CD4-positive, CD25-positive, alpha-beta regulatory T cell (primary cell): ENCODE measurements around the gene PRPSAP1. TPM values are rescaled to one million over a fixed set of nuclear protein-coding genes. Genes with fewer than 3 reads are reported as not detected.

Source experiments
- ATAC-seq, 2 donors: fragments of 150-1000 bp; cut with Tn5 transposase; one replicate each; pipeline ENCODE4 v1.10.0; 2021; ENCODE audit warnings: low read depth in 2 of 2, moderate number of reproducible peaks in 2 of 2, moderate library complexity in 1 of 2
- DNase-seq, 3 donors: peaks; one replicate each; pipeline versions ENCODE4 v3.0.0 to v3.0.0-alpha.2; 2012 to 2022; ENCODE audit warnings: mixed read lengths in 1 of 3
- H3K27ac ChIP-seq: one replicate; pipeline ENCODE4 v1.7.0; 2013; ENCODE audit warnings: mild to moderate bottlenecking, low read length; ENCODE audit not compliant: insufficient read depth, poor library complexity, severe bottlenecking
- H3K27me3 ChIP-seq: one replicate; pipeline ENCODE4 v1.7.0; 2013; ENCODE audit warnings: low read length; ENCODE audit not compliant: control insufficient read depth, insufficient read depth
- H3K36me3 ChIP-seq: one replicate; pipeline ENCODE4 v1.7.0; 2013; ENCODE audit warnings: mild to moderate bottlenecking, low read length, moderate library complexity; ENCODE audit not compliant: control insufficient read depth, insufficient read depth
- H3K4me1 ChIP-seq: 2 replicates; pipeline ENCODE4 v1.7.0; 2013; ENCODE audit warnings: mild to moderate bottlenecking, low read length; ENCODE audit not compliant: insufficient read depth, control insufficient read depth, poor library complexity, severe bottlenecking
- H3K4me3 ChIP-seq: one replicate; pipeline ENCODE4 v1.7.0; 2013; ENCODE audit warnings: low read depth, mild to moderate bottlenecking, low read length, moderate library complexity
- H3K9me3 ChIP-seq, 2 experiments: 1 replicate in 1 of 2; 2 replicates in 1 of 2; pipeline ENCODE4 v1.7.0; 2013; ENCODE audit warnings: low read length in 2 of 2, mild to moderate bottlenecking in 1 of 2, moderate library complexity in 1 of 2; ENCODE audit not compliant: control insufficient read depth in 2 of 2
- H3K27ac Mint-ChIP-seq, 3 donors: one replicate each; pipeline ENCODE4 v1.8.0; 2020 to 2022; ENCODE audit warnings: mild to moderate bottlenecking in 3 of 3, mixed read lengths in 3 of 3, moderate library complexity in 2 of 3
- H3K27me3 Mint-ChIP-seq: one replicate; pipeline ENCODE4 v1.8.0; 2022; ENCODE audit warnings: mild to moderate bottlenecking, mixed read lengths
- H3K36me3 Mint-ChIP-seq: one replicate; pipeline ENCODE4 v1.8.0; 2020; ENCODE audit warnings: mixed read lengths
- H3K4me1 Mint-ChIP-seq, 4 donors: one replicate each; pipeline ENCODE4 v1.8.0; 2020 to 2022; ENCODE audit warnings: mixed read lengths in 4 of 4, mild to moderate bottlenecking in 1 of 4
- H3K4me3 Mint-ChIP-seq, 4 donors: one replicate each; pipeline ENCODE4 v1.8.0; 2020 to 2022; ENCODE audit warnings: mild to moderate bottlenecking in 4 of 4, mixed read lengths in 4 of 4, moderate library complexity in 3 of 4
- H3K9me3 Mint-ChIP-seq, 7 donors: one replicate each; pipeline ENCODE4 v1.8.0; 2020 to 2022; ENCODE audit warnings: mixed read lengths in 7 of 7, mild to moderate bottlenecking in 3 of 7, moderate library complexity in 2 of 7
- polyA plus RNA-seq, 4 donors: library from polyadenylated mRNA; unstranded; fragments of 300-500 nt; fragmentation: Illumina TruSeq; gene quantifications; one replicate each; pipeline ENCODE4 v1.2.3, GENCODE V29; 2021
- total RNA-seq: library from RNA; stranded (reverse); gene quantifications from one replicate; pipeline ENCODE4 v1.2.3, GENCODE V29; 2022

The PRPSAP1 gene
- total and polyA plus RNA-seq, 5 donors from 2014 or later = 37.1 to 56.1 (median 53.1) TPM

GRCh38 chr17:76395980-76396379, 42.3 kb upstream of the PRPSAP1 start:
- no peak for DNase-seq
- no peak overlapping the region for H3K27ac Mint-ChIP-seq
- Histone ChIP-seq H3K4me3 (no peak overlapping the region), H3K27ac (no peak overlapping the region), H3K9me3 (no peaks in the 10 kb centered on the region), H3K36me3 (peaks cover 51% of the 10 kb centered on the region), H3K4me1 (no peaks in the 10 kb centered on the region), H3K27me3 (no peaks in the 10 kb centered on the region)
- no peak overlapping the region for H3K4me3 Mint-ChIP-seq
- H3K27me3 Mint-ChIP-seq = no peaks in the 10 kb centered on the region
- no peak for ATAC-seq
- no peaks in the 10 kb centered on the region for H3K4me1 Mint-ChIP-seq
- H3K9me3 Mint-ChIP-seq = no peaks in the 10 kb centered on the region
- H3K36me3 Mint-ChIP-seq = peaks cover 27% of the 10 kb centered on the region

GRCh38 chr17:76394166-76394565, 40.5 kb upstream of the PRPSAP1 start:
- no peak overlapping the region for H3K4me3 ChIP-seq
- no peaks in the 10 kb centered on the region for H3K9me3 ChIP-seq
- peaks cover 37% of the 10 kb centered on the region for H3K36me3 ChIP-seq
- no peaks in the 10 kb centered on the region for H3K27me3 Mint-ChIP-seq
- no peaks in the 10 kb centered on the region for H3K27me3 ChIP-seq
- peak overlapping the region in 1 of 3 donors; percentile 28 for H3K27ac Mint-ChIP-seq
- no peaks in the 10 kb centered on the region for H3K9me3 Mint-ChIP-seq
- H3K36me3 Mint-ChIP-seq = peaks cover 26% of the 10 kb centered on the region
- no peak for ATAC-seq
- no peak for DNase-seq
- no peaks in the 10 kb centered on the region for H3K4me1 Mint-ChIP-seq
- H3K27ac ChIP-seq = no peak overlapping the region
- H3K4me3 Mint-ChIP-seq = no peak overlapping the region
- no peaks in the 10 kb centered on the region for H3K4me1 ChIP-seq

GRCh38 chr17:76391200-76391715, 37.5 kb upstream of the PRPSAP1 start:
- peaks cover 21% of the 10 kb centered on the region for H3K36me3 ChIP-seq
- Mint-ChIP-seq H3K27me3 (no peaks in the 10 kb centered on the region), H3K36me3 (peaks cover 12% of the 10 kb centered on the region), H3K27ac (no peak overlapping the region), H3K9me3 (no peaks in the 10 kb centered on the region), H3K4me3 (no peak overlapping the region), H3K4me1 (peaks cover 0 to 6% (median 2%) of the 10 kb centered on the region in 4 donors)
- no peaks in the 10 kb centered on the region for H3K9me3 ChIP-seq
- no peaks in the 10 kb centered on the region for H3K4me1 ChIP-seq
- DNase-seq = no peak
- no peaks in the 10 kb centered on the region for H3K27me3 ChIP-seq
- no peak for ATAC-seq
- H3K27ac ChIP-seq = no peak overlapping the region
- H3K4me3 ChIP-seq = no peak overlapping the region

GRCh38 chr17:76390003-76390421, 36.3 kb upstream of the PRPSAP1 start:
- H3K27ac Mint-ChIP-seq = peak overlapping the region in 1 of 3 donors; percentile 38
- peak overlapping the region in 1 of 4 donors; percentile 32 for H3K4me3 Mint-ChIP-seq
- Histone ChIP-seq H3K27ac (no peak overlapping the region), H3K27me3 (no peaks in the 10 kb centered on the region), H3K9me3 (no peaks in the 10 kb centered on the region), H3K4me3 (no peak overlapping the region), H3K4me1 (peaks cover 12% of the 10 kb centered on the region), H3K36me3 (peaks cover 13% of the 10 kb centered on the region)
- no peak for DNase-seq
- peaks cover 0 to 6% (median 2%) of the 10 kb centered on the region in 4 donors for H3K4me1 Mint-ChIP-seq
- H3K27me3 Mint-ChIP-seq = no peaks in the 10 kb centered on the region
- ATAC-seq = no peak
- peaks cover 10% of the 10 kb centered on the region for H3K36me3 Mint-ChIP-seq
- H3K9me3 Mint-ChIP-seq = no peaks in the 10 kb centered on the region

- Mint-ChIP-seq H3K27ac (no peak overlapping the region), H3K9me3 (no peaks in the 10 kb centered on the region), H3K36me3 (peaks cover 10% of the 10 kb centered on the region), H3K4me1 (peaks cover 0 to 6% (median 2%) of the 10 kb centered on the region in 4 donors), H3K4me3 (peak overlapping the region in 2 of 4 donors; percentile 21 to 32), H3K27me3 (no peaks in the 10 kb centered on the region)
- no peaks in the 10 kb centered on the region for H3K27me3 ChIP-seq
- DNase-seq (no peak), ATAC-seq (no peak)
- peaks cover 18% of the 10 kb centered on the region for H3K4me1 ChIP-seq
- no peak overlapping the region for H3K27ac ChIP-seq
- peaks cover 13% of the 10 kb centered on the region for H3K36me3 ChIP-seq
- H3K9me3 ChIP-seq = no peaks in the 10 kb centered on the region
- H3K4me3 ChIP-seq = no peak overlapping the region
Measured at GRCh38 chr17:76388966-76389888, 35.5 kb upstream of the PRPSAP1 start.

- no peaks in the 10 kb centered on the region for H3K9me3 ChIP-seq
- Mint-ChIP-seq H3K4me3 (peak overlapping the region; percentile 29 to 79 (median 50)), H3K9me3 (no peaks in the 10 kb centered on the region), H3K27ac (no peak overlapping the region), H3K4me1 (peaks cover 0 to 12% (median 3%) of the 10 kb centered on the region in 4 donors), H3K36me3 (peaks cover 8% of the 10 kb centered on the region), H3K27me3 (peaks cover 5% of the 10 kb centered on the region)
- DNase-seq (no peak), ATAC-seq (no peak)
- no peak overlapping the region for H3K27ac ChIP-seq
- H3K36me3 ChIP-seq = peaks cover 6% of the 10 kb centered on the region
- H3K4me3 ChIP-seq = no peak overlapping the region
- peaks cover 36% of the 10 kb centered on the region for H3K4me1 ChIP-seq
- no peaks in the 10 kb centered on the region for H3K27me3 ChIP-seq
Measured at GRCh38 chr17:76386966-76387765, 33.5 kb upstream of the PRPSAP1 start.

GRCh38 chr17:76385892-76386786, 32.4 kb upstream of the PRPSAP1 start:
- Histone ChIP-seq H3K27ac (no peak overlapping the region), H3K27me3 (no peaks in the 10 kb centered on the region), H3K4me1 (peaks cover 36% of the 10 kb centered on the region), H3K4me3 (no peak overlapping the region), H3K36me3 (peaks cover 3% of the 10 kb centered on the region), H3K9me3 (no peaks in the 10 kb centered on the region)
- peak; percentile 65 to 85 (median 78) for DNase-seq
- Mint-ChIP-seq H3K36me3 (peaks cover 8% of the 10 kb centered on the region), H3K4me3 (peak overlapping the region; percentile 56 to 79 (median 75)), H3K9me3 (no peaks in the 10 kb centered on the region), H3K4me1 (peaks cover 0 to 12% (median 3%) of the 10 kb centered on the region in 4 donors), H3K27me3 (peaks cover 10% of the 10 kb centered on the region), H3K27ac (no peak overlapping the region)
- peak; percentile 38 to 58 for ATAC-seq
